NCI-H748 treated with DMSO at 0.1 percent for 48 hours (cell line): ENCODE data around the gene GPR39.
"Not testable (repeated sequence)": the region's sequence is repeated elsewhere in the genome, so short reads cannot be mapped to it uniquely, and the experiment has no call there.

ENCODE experiments used
- DNase-seq: peaks from one replicate; lab custom pipeline; 2025; lab: John Stamatoyannopoulos, UW

The GPR39 gene

GRCh38 chr2:132497591-132497990 lies 81.0 kb downstream of the GPR39 start:
- DNase-seq, result no peak

- no peak for DNase-seq
Measured at GRCh38 chr2:132503701-132504100, 87.1 kb downstream of the GPR39 start.

GRCh38 chr2:132515010-132515409 lies 98.4 kb downstream of the GPR39 start:
- DNase-seq, result no peak

- DNase-seq, result no peak
Measured at GRCh38 chr2:132517386-132517785, 100.8 kb downstream of the GPR39 start.

- no peak for DNase-seq
Measured at GRCh38 chr2:132518302-132518701, 101.7 kb downstream of the GPR39 start.

GRCh38 chr2:132519566-132519965 lies 103.0 kb downstream of the GPR39 start:
- DNase-seq, result no peak

- DNase-seq, result no peak
Measured at GRCh38 chr2:132521341-132521740, 104.7 kb downstream of the GPR39 start.

GRCh38 chr2:132522901-132523300 lies 106.3 kb downstream of the GPR39 start:
- DNase-seq, result no peak

- not testable (repeated sequence) for DNase-seq
Measured at GRCh38 chr2:132537061-132537460, 120.5 kb downstream of the GPR39 start.

- DNase-seq, result no peak
Measured at GRCh38 chr2:132538331-132538855, 121.8 kb downstream of the GPR39 start.

- DNase-seq, result no peak
Measured at GRCh38 chr2:132540166-132540565, 123.6 kb downstream of the GPR39 start.

GRCh38 chr2:132542953-132543569 lies 126.5 kb downstream of the GPR39 start:
- no peak for DNase-seq

GRCh38 chr2:132544006-132544630 lies 127.5 kb downstream of the GPR39 start:
- no peak for DNase-seq

- DNase-seq, result peak; percentile 28
Measured at GRCh38 chr2:132547090-132547687, 130.6 kb downstream of the GPR39 start.

GRCh38 chr2:132549935-132550670 lies 133.5 kb downstream of the GPR39 start:
- DNase-seq, result peak; percentile 3

- no peak for DNase-seq
Measured at GRCh38 chr2:132550946-132551345, 134.3 kb downstream of the GPR39 start.

GRCh38 chr2:132557694-132558093 lies 141.1 kb downstream of the GPR39 start:
- DNase-seq, result no peak

- no peak for DNase-seq
Measured at GRCh38 chr2:132559326-132559725, 142.7 kb downstream of the GPR39 start.

GRCh38 chr2:132559921-132560320 lies 143.3 kb downstream of the GPR39 start:
- DNase-seq, result no peak

- DNase-seq, result no peak
Measured at GRCh38 chr2:132560562-132560961, 144.0 kb downstream of the GPR39 start.

GRCh38 chr2:132562245-132562644 lies 145.6 kb downstream of the GPR39 start:
- DNase-seq, result no peak

- DNase-seq, result no peak
Measured at GRCh38 chr2:132564065-132564464, 147.5 kb downstream of the GPR39 start.

GRCh38 chr2:132566379-132566778 lies 149.8 kb downstream of the GPR39 start:
- DNase-seq, result peak; percentile 8
